GM23248 (cell line): ENCODE results near the gene TPGS1. TPM values are rescaled to one million over a fixed set of nuclear protein-coding genes. Genes with fewer than 3 reads are reported as not detected.

Experiments used
- DNase-seq: peaks from one replicate; pipeline ENCODE4 v3.0.0-alpha.2; 2015
- H2AFZ ChIP-seq: fragments of 200-600 bp; sonication (generic); 2 replicates; pipeline ENCODE4 v1.6.1; 2016; ENCODE audit warnings: antibody characterized with exemption
- H3F3A ChIP-seq: fragments of 200-600 bp; sonication (generic); 2 replicates; pipeline ENCODE4 v1.6.1; 2016; ENCODE audit warnings: mild to moderate bottlenecking, antibody characterized with exemption, mixed run types; ENCODE audit not compliant: insufficient read depth
- H3K27ac ChIP-seq: fragments of 200-600 bp; sonication (generic); 2 replicates; pipeline ENCODE4 v1.5.1; 2016; ENCODE audit warnings: mild to moderate bottlenecking
- H3K27me3 ChIP-seq: fragments of 200-600 bp; sonication (generic); replicated peaks from 2 replicates; pipeline ENCODE4 v1.6.1; 2016; ENCODE audit warnings: mild to moderate bottlenecking; ENCODE audit not compliant: insufficient read depth
- H3K36me3 ChIP-seq: fragments of 200-600 bp; sonication (generic); 2 replicates; pipeline ENCODE4 v1.6.1; 2016; ENCODE audit warnings: low read depth, mild to moderate bottlenecking
- H3K4me1 ChIP-seq: fragments of 200-600 bp; sonication (generic); 2 replicates; pipeline ENCODE4 v1.6.1; 2016; ENCODE audit warnings: mild to moderate bottlenecking; ENCODE audit not compliant: insufficient read depth
- H3K4me2 ChIP-seq: fragments of 200-600 bp; sonication (generic); one replicate; pipeline ENCODE4 v1.6.1; 2016; ENCODE audit warnings: mild to moderate bottlenecking; ENCODE audit not compliant: unreplicated experiment
- H3K4me3 ChIP-seq: fragments of 200-600 bp; sonication (generic); 2 replicates; pipeline ENCODE4 v1.5.1; 2016; ENCODE audit warnings: mild to moderate bottlenecking
- H3K79me2 ChIP-seq: fragments of 200-600 bp; sonication (generic); 2 replicates; pipeline ENCODE4 v1.6.1; 2016; ENCODE audit warnings: mild to moderate bottlenecking; ENCODE audit not compliant: insufficient read depth
- H3K9ac ChIP-seq: fragments of 200-600 bp; sonication (generic); 2 replicates; pipeline ENCODE4 v1.6.1; 2016; ENCODE audit warnings: mild to moderate bottlenecking
- H3K9me2 ChIP-seq: fragments of 200-600 bp; sonication (generic); 2 replicates; pipeline ENCODE4 v1.6.1; 2016; ENCODE audit warnings: mixed run types, mild to moderate bottlenecking, moderate library complexity; ENCODE audit not compliant: insufficient read depth
- H3K9me3 ChIP-seq: fragments of 200-600 bp; sonication (generic); one replicate; pipeline ENCODE4 v1.6.1; 2017; ENCODE audit warnings: low read depth
- H4K20me1 ChIP-seq: fragments of 200-600 bp; sonication (generic); 2 replicates; pipeline ENCODE4 v1.6.0; 2016; ENCODE audit not compliant: insufficient read depth
- EZH2 ChIP-seq: fragments of 200-600 bp; sonication (generic); IDR thresholded peaks from 2 replicates; pipeline ENCODE4 v1.6.1; 2018; ENCODE audit warnings: antibody characterized with exemption, mild to moderate bottlenecking; ENCODE audit not compliant: insufficient read depth, poor library complexity, severe bottlenecking
- EZH2phosphoT487 ChIP-seq: fragments of 200-600 bp; sonication (generic); IDR thresholded peaks from 2 replicates; pipeline ENCODE4 v1.6.1; 2018; ENCODE audit warnings: antibody characterized with exemption, moderate library complexity, mild to moderate bottlenecking, low read depth; ENCODE audit not compliant: insufficient read depth
- WGBS, 2 experiments: methylation state at CpG; one replicate each; pipeline ENCODE4 v1.1.6; 2015 to 2017; ENCODE audit warnings: low lambda C conversion rate in 2 of 2, low coverage in 1 of 2; ENCODE audit errors: missing lambda C conversion rate in 2 of 2; 5-methylcytosine and 5-hydroxymethylcytosine counted together
- in situ Hi-C: fragments of 300-500 bp; cut with MboI; formaldehyde crosslinking; loops from 2 replicates; pipeline ENCODE4 v1.15.0; 2020
- polyA plus RNA-seq: library from polyadenylated mRNA; unstranded; fragments of >200 nt; fragmentation: Nextera tagmentation; extraction: Ambion mirVana; gene quantifications from 2 replicates; pipeline ENCODE4 v1.2.1, GENCODE V29; 2016
- total RNA-seq: library from RNA; depleted of rRNA; stranded (reverse); fragments of >200 nt; shearing (Covaris generic); gene quantifications from 2 replicates; pipeline ENCODE4 v1.2.3, GENCODE V29; 2014

TPGS1 gene
- total and polyA plus RNA-seq, 2 experiments from 2014 or later, result 22.0 to 60.5 TPM

- H4K20me1 ChIP-seq, result no peaks in the 10 kb centered on the region
- H3K79me2 ChIP-seq, result no peaks in the 10 kb centered on the region
- TF ChIP-seq EZH2phosphoT487 (no peak), EZH2 (no peak)
- H3K9me3 ChIP-seq, result no peaks in the 10 kb centered on the region
- no peak for DNase-seq
- no peaks in the 10 kb centered on the region for H3K27me3 ChIP-seq
- in situ Hi-C loops, result no loop called here
- no peaks in the 10 kb centered on the region for H3K36me3 ChIP-seq
- H3K4me3 ChIP-seq, result no peak overlapping the region
- H2AFZ ChIP-seq, result no peak overlapping the region
- H3F3A ChIP-seq, result no peaks in the 10 kb centered on the region
- 93 to 95% methylated on average over 12 of the region's 12 CpGs for WGBS, 2 experiments
- H3K4me2 ChIP-seq, result no peak overlapping the region
- H3K27ac ChIP-seq, result no peak overlapping the region
- no peaks in the 10 kb centered on the region for H3K9me2 ChIP-seq
- no peak overlapping the region for H3K9ac ChIP-seq
- no peaks in the 10 kb centered on the region for H3K4me1 ChIP-seq
These were observed 15.4 kb downstream of the TPGS1 start for GRCh38 chr19:522726-523125.

- 39 to 61% methylated on average over 17 to 29 of the region's 29 CpGs for WGBS, 2 experiments
- Histone ChIP-seq H3K9ac (no peak overlapping the region), H3K27ac (no peak overlapping the region), H3K4me3 (no peak overlapping the region), H3F3A (no peaks in the 10 kb centered on the region), H3K9me2 (no peaks in the 10 kb centered on the region), H2AFZ (no peak overlapping the region), H3K79me2 (no peaks in the 10 kb centered on the region), H3K4me2 (no peak overlapping the region), H3K27me3 (no peaks in the 10 kb centered on the region), H4K20me1 (no peaks in the 10 kb centered on the region), H3K9me3 (no peaks in the 10 kb centered on the region), H3K36me3 (no peaks in the 10 kb centered on the region), H3K4me1 (no peaks in the 10 kb centered on the region)
- in situ Hi-C loops, result no loop called here
- peak; percentile 58 for DNase-seq
- TF ChIP-seq EZH2phosphoT487 (no peak), EZH2 (no peak)
These were observed 16.9 kb downstream of the TPGS1 start for GRCh38 chr19:524062-524674.

- H3K4me1 ChIP-seq, result no peaks in the 10 kb centered on the region
- H3K4me3 ChIP-seq, result no peak overlapping the region
- no peak overlapping the region for H3K27ac ChIP-seq
- no peaks in the 10 kb centered on the region for H3K9me2 ChIP-seq
- no peak overlapping the region for H2AFZ ChIP-seq
- no peaks in the 10 kb centered on the region for H3K27me3 ChIP-seq
- H3K9me3 ChIP-seq, result no peaks in the 10 kb centered on the region
- no peak for DNase-seq
- H3K9ac ChIP-seq, result no peak overlapping the region
- WGBS, 2 experiments, result 79 to 80% methylated on average over 11 to 18 of the region's 18 CpGs
- TF ChIP-seq EZH2phosphoT487 (no peak), EZH2 (no peak)
- H3K4me2 ChIP-seq, result no peak overlapping the region
- in situ Hi-C loops, result no loop called here
- H3K79me2 ChIP-seq, result no peaks in the 10 kb centered on the region
- H3K36me3 ChIP-seq, result no peaks in the 10 kb centered on the region
- H4K20me1 ChIP-seq, result no peaks in the 10 kb centered on the region
- no peaks in the 10 kb centered on the region for H3F3A ChIP-seq
These were observed 17.7 kb downstream of the TPGS1 start for GRCh38 chr19:525029-525428.

GRCh38 chr19:525857-526419 is 18.6 kb downstream of the TPGS1 start:
- TF ChIP-seq EZH2, result no peak
- no peak for TF ChIP-seq EZH2phosphoT487
- H3F3A ChIP-seq, result no peaks in the 10 kb centered on the region
- H3K4me2 ChIP-seq, result no peak overlapping the region
- H3K4me3 ChIP-seq, result no peak overlapping the region
- H3K9ac ChIP-seq, result no peak overlapping the region
- no peaks in the 10 kb centered on the region for H3K9me3 ChIP-seq
- H3K36me3 ChIP-seq, result no peaks in the 10 kb centered on the region
- H3K79me2 ChIP-seq, result no peaks in the 10 kb centered on the region
- H3K27ac ChIP-seq, result no peak overlapping the region
- no peaks in the 10 kb centered on the region for H4K20me1 ChIP-seq
- in situ Hi-C loops, result no loop called here
- no peaks in the 10 kb centered on the region for H3K9me2 ChIP-seq
- H2AFZ ChIP-seq, result no peak overlapping the region
- no peaks in the 10 kb centered on the region for H3K4me1 ChIP-seq
- 36% methylated on average over 12 to 13 of the region's 13 CpGs for WGBS, 2 experiments
- DNase-seq, result no peak
- H3K27me3 ChIP-seq, result no peaks in the 10 kb centered on the region
